NAMALWA (cell line): ENCODE results near the gene ACBD6.
"Not testable (repeated sequence)": the region's sequence is repeated elsewhere in the genome, so short reads cannot be mapped to it uniquely, and the experiment has no call there.

ENCODE experiments used
- DNase-seq: peaks from one replicate; pipeline ENCODE4 v3.0.0-alpha.2; 2015; ENCODE audit warnings: low spot score

The ACBD6 gene

DNA sequence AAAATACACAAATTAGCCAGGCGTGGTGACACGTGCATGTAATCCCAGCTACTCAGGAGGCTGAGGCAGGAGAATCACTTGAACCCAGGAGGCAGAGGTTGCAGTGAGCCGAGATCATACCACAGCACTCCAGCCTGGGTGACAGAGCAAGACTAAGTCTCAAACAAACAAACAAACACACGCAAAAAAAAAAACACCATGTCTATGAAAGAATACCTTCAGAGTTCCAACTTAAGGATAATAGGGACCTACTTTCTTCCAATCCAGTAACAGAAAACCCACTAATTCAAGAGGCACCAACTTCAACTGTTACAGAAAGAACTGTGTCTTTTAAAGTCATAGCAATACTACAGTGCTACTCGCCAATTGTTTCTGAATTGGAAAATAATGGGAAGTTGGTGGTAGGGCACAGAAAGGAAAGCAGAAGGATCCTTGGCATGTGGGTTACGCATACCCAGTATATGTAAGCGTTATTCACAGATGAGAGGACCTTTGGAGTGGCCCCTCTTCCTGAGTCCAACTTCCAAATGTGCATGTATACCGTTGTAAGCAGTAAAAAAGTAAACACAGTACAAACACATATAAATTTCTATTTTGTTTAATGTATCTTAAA is 87.0 kb downstream of the ACBD6 start:
- no peak for DNase-seq

GRCh38 chr1:180412583-180412982 is 89.8 kb downstream of the ACBD6 start:
- no peak for DNase-seq

DNA sequence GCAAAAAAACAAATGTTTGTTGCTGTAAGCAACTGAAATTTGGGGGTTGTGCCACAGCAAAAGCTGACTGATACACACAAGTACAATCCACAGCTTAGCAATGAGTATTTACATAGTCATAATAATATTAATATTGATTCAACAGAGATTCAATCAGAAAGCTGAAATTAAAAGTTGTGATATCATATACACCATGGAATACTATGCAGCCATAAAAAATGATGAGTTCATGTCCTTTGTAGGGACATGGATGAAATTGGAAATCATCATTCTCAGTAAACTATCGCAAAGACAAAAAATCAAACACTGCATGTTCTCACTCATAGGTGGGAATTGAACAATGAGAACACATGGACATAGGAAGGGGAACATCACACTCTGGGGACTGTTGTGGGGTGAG is 94.2 kb downstream of the ACBD6 start:
- not testable (repeated sequence) for DNase-seq

- DNase-seq, result no peak
Measured at GRCh38 chr1:180407051-180407450, 95.3 kb downstream of the ACBD6 start.

GRCh38 chr1:180402551-180402950 is 99.8 kb downstream of the ACBD6 start:
- DNase-seq, result no peak

DNA sequence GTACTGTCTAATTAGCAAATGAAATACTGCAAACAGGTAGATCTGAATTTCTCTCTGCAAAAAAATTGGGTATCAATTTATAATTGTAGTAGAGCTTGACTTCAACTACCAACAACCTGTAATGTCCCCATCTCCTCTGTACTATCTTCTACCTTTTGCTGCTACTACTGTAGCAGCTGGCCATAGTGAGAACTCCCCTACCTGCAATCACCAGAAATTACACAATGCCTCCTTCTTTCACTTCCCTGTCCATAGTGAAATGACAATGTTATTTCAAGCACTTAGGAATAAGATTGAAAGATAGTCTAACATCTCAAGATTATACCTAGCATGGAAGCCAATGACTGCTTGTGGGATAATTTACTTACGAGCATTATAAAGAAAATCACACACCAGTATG is 100.4 kb downstream of the ACBD6 start:
- DNase-seq, result no peak

- DNase-seq, result no peak
Measured at GRCh38 chr1:180397175-180397574, 105.2 kb downstream of the ACBD6 start.

DNA sequence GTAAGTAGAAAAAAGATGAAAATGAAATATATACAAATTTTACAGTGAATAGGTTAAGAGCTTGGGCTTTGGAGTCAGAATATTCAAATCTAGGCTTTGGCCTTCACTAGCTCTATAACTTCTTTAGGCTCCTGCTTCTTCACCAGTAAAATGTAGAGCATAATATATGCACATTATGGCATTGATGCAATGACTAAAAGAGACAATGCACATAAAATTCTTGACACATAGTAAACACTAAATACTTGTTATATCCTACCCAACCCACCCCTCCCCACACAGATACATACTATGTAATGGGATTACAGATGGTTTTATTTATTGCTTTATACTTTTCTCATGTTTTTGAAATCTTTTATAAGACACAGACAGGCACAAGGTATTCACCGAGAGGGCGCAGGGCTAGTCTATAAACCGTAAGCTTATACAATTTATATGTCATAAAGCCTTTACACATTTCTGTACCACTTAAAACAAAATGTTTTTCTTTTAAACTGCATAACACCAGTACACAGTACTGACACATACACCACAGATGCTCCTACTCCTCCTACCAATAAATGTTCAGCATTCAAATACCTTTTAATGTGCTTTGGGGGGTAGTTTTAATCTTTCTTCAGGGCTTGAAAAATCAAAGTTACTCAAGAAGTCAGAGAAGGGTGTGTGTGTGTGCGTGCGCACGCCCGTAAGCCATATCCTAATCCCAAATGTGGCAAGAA is 109.8 kb downstream of the ACBD6 start:
- no peak for DNase-seq

GRCh38 chr1:180392020-180392419 is 110.4 kb downstream of the ACBD6 start:
- no peak for DNase-seq

DNA sequence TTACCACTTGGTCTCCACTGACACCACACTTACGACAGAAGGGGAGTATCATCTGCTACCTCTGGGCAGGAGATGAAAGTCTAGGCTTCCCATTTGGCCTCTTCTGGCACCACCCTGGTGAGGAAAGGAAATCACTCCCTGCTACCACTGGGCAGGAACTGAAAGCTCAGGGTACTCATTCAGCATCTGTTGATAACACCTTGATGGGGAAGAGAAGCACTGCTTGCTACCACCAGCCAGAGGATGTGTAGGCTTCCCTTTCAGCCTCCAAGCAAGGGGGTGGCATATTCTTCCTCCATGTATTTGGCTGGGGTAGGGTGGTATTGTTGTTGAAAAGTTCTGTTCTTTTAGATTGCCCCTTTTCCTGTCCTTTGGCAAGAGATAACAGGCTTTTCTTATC is 115.0 kb downstream of the ACBD6 start:
- DNase-seq, result no peak

GRCh38 chr1:180386745-180387367 is 115.5 kb downstream of the ACBD6 start:
- DNase-seq, result no peak

DNA sequence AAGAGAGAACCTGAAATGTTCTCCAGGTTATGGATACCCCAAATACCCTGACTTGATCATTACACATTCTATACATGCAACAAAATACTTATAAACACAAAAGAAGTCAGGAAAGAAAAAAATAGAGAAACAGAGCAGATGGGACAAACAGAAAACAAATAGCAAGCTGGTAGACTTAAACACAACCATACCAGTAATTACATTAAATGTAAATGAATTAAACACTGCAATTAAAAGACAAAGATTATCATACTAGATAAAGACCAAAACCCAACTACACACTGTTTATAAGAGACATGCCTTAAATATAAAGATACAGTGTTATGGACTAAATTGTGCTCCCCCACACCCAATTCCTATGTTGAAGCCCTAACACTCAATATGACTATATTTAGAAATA is 117.2 kb downstream of the ACBD6 start:
- no peak for DNase-seq

DNA sequence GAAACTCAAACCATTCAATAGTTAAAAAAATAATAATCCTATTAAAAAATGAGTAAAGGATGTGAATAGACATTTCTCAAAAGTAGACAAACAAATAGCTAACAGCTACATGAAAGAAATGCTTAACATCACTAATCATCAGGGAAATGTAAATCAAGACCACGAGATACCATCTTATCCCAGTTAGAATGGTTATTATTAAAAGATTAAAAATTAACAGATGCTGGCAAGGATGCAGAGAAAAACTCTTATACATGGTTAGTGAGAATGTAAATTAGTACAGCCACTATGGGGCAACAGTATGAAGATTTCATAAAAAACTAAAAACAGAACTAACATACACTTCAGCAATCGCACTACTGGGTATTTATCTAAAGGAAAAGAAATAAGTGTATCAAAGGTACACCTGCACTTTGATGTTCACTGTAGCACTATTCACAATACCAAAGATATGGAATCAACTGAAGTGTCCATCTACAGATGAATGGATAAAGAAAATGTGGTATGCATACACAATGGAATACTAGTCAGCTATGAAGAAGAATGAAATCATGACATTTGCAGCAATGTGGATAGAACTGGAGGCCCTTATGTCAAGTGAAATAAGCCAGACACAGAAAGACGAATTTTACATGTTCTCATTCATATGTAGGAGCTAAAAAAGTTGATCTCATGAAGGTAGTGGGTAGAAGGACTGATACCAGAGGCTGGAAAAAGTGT is 117.9 kb downstream of the ACBD6 start:
- DNase-seq, result no peak

DNA sequence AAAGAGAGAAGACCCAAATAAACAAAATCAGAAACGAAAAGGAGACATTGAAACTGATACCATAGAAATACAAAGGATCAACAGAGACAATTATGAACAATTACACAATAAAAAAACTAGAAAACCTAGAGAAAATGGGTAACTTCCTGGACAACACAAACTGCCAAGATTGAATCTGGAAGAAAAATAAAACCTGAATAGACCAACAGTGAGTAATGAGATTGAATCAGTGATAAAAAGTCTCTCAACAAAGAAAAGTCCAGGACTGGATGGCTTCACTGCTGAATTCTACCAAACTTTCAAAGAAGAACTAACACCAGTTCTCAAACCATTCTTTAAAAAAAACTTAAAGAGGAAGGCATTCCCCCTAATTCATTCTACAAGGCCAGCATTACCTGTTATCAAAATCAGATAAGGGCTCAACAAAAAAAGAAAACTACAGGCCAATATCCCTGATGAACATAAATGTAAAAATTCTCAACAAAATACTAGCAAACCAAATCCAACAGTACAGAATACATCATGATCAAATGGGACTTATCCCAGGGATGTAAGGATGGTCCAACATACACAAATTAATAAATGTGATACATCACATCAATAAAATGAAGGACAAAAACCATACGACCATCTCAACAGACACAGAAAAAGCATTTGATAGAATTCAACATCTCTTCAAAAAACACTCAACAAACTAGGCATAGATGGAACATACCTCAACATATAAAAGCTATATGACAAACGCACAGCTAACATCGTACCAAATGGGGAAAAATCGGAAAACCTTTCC is 119.9 kb downstream of the ACBD6 start:
- no peak for DNase-seq

GRCh38 chr1:180381184-180381580 is 121.2 kb downstream of the ACBD6 start:
- no peak for DNase-seq

DNA sequence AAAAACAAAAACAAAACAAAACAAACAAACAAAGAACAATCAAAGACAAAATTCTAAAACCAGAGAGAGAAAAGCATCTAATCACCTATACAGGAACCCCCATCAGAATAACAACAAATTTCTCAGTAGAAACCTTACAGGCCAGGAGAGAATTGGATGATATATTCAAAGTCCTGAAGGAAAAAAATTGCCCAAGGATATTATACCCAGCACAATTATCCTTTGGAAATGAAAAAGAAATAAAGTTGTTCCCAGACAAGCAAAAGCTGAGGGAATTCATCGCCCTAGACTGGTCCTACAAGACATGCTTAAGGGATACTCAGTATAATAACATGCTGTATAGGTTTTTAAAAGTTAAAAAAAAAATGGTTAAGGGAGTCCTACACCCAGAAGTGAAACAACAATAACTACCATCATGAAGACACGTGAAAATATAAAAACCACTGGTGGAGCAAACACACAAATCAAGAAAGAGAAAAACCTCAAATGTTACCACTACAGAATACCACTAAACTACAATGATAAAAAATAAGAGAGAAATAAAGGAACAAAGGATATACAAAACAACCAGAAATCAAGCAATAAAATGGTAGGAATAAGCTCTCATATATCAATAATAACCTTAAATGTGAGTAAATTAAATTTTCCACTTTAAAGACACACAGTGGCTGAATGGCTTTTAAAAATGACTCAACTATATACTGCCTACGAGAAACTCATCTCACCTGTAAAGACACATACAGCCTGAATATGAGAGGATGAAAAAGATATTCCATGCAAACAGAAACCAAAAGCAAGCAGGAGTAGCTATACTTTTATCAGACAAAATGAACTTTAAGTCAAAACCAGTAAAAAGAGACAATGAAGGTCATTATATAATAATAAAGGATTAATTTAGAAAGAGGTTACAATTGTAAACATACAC is 121.9 kb downstream of the ACBD6 start:
- DNase-seq, result no peak

- DNase-seq, result no peak
Measured at GRCh38 chr1:180376800-180377199, 125.6 kb downstream of the ACBD6 start.

- DNase-seq, result no peak
Measured at GRCh38 chr1:180376253-180376652, 126.1 kb downstream of the ACBD6 start.

- no peak for DNase-seq
Measured at GRCh38 chr1:180372728-180373127, 129.6 kb downstream of the ACBD6 start.

DNA sequence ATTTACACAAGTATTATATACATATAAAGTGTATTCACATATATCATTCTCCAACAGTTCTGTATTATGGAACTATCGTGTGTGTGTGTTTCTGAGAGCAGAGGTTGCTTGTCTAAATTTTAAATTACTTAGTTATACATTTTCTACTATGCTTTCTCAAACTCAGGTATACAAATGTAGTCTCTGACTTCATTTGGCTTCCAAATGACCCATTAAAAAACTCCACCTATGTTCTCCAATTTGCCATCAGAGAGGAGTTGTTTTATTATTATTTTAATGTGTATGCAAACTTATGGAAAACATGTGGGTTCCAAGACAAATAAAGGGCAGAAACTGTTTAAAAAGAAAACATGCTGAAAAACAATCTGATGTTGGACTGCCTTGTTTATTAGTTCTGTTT is 131.8 kb downstream of the ACBD6 start:
- no peak for DNase-seq

- no peak for DNase-seq
Measured at GRCh38 chr1:180370188-180370587, 132.2 kb downstream of the ACBD6 start.
